Measurements from ENCODE around the gene SCN5A. TPM values are rescaled to one million over a fixed set of nuclear protein-coding genes. Genes with fewer than 3 reads are reported as not detected.

Gene SCN5A
- total RNA-seq, 1 experiment from 2014 or later: 0.69 TPM

DNA sequence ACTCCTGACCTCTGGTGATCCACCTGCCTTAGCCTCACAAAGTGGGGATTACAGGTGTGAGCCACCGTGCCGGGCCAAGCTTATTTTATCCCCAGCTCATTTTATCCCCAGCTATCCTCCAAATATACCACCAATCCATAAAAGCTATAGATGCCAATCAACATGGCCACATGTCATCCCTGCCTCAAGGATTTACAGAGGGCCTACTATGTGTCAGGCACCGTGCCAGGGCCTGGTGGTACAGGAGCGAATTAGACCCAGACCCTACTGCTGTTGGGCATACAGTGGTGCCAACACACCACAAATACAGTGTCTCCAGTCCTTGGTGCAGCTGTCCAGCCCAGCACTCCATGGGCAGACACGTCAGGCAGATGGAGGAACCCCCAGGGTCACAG, 73.4 kb downstream of the SCN5A start:
- in situ Hi-C loops (cut with HindIII; ENCODE audit: low pct_unique_long_range_greater_than_20kb, low sequenced_read_pairs): no loop called here
- ATAC-seq (no peak), DNase-seq (ENCODE audit: low read depth, low spot score) (no peak)
- no peaks in the 10 kb centered on the region for H3K36me3 ChIP-seq (ENCODE audit: control insufficient read depth, insufficient read depth, low read length)
- H3K9me3 ChIP-seq (ENCODE audit: control insufficient read depth, insufficient read depth, low read depth, low read length): no peaks in the 10 kb centered on the region
- no peaks in the 10 kb centered on the region for H3K27me3 ChIP-seq (ENCODE audit: control insufficient read depth, insufficient read depth, low read length)
- no peaks in the 10 kb centered on the region for H3K4me1 ChIP-seq (ENCODE audit: control insufficient read depth, insufficient read depth, low read length)
- H3K4me3 ChIP-seq (ENCODE audit: low read depth in 2 of 2, low read length in 2 of 2): no peak overlapping the region
- ChIA-PET POLR2A (no interaction called here), CTCF (no interaction called here)
- intact Hi-C loops (cut with micrococcal nuclease; ENCODE audit: unreplicated experiment): no loop called here
- TF ChIP-seq TCF7L2 (IDR thresholded peaks at IDR 0.05; ENCODE audit: low read depth, low read length) (no peak), SIN3A (IDR thresholded peaks at IDR 0.05; ENCODE audit: borderline replicate concordance, insufficient read depth, low read depth, low read length) (no peak), REST (IDR thresholded peaks at IDR 0.05; ENCODE audit: insufficient read depth in 1 of 2, low read depth in 2 of 2, low read length in 1 of 2) (no peak), POLR2AphosphoS5 (IDR thresholded peaks at IDR 0.05; ENCODE audit: low read depth, low read length) (no peak)
- TF ChIP-seq, protein P1, sequence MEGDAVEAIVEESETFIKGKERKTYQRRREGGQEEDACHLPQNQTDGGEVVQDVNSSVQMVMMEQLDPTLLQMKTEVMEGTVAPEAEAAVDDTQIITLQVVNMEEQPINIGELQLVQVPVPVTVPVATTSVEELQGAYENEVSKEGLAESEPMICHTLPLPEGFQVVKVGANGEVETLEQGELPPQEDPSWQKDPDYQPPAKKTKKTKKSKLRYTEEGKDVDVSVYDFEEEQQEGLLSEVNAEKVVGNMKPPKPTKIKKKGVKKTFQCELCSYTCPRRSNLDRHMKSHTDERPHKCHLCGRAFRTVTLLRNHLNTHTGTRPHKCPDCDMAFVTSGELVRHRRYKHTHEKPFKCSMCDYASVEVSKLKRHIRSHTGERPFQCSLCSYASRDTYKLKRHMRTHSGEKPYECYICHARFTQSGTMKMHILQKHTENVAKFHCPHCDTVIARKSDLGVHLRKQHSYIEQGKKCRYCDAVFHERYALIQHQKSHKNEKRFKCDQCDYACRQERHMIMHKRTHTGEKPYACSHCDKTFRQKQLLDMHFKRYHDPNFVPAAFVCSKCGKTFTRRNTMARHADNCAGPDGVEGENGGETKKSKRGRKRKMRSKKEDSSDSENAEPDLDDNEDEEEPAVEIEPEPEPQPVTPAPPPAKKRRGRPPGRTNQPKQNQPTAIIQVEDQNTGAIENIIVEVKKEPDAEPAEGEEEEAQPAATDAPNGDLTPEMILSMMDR (IDR thresholded peaks at IDR 0.05): no peak
- no peak overlapping the region for H3K27ac ChIP-seq (ENCODE audit: low read length)
- no TSS peak for BruUV-seq (replicated peaks)

GRCh38 chr3:38575279-38575843, 74.1 kb downstream of the SCN5A start:
- no TSS peak for BruUV-seq (replicated peaks)
- ATAC-seq (no peak), DNase-seq (ENCODE audit: low read depth, low spot score) (no peak)
- in situ Hi-C loops (cut with HindIII; ENCODE audit: low pct_unique_long_range_greater_than_20kb, low sequenced_read_pairs): no loop called here
- POLR2A ChIA-PET: no interaction called here
- CTCF ChIA-PET: no interaction called here
- Histone ChIP-seq H3K36me3 (ENCODE audit: control insufficient read depth, insufficient read depth, low read length) (no peaks in the 10 kb centered on the region), H3K27ac (ENCODE audit: low read length) (no peak overlapping the region), H3K4me1 (ENCODE audit: control insufficient read depth, insufficient read depth, low read length) (no peaks in the 10 kb centered on the region), H3K9me3 (ENCODE audit: control insufficient read depth, insufficient read depth, low read depth, low read length) (no peaks in the 10 kb centered on the region), H3K4me3 (ENCODE audit: low read depth in 2 of 2, low read length in 2 of 2) (no peak overlapping the region), H3K27me3 (ENCODE audit: control insufficient read depth, insufficient read depth, low read length) (no peaks in the 10 kb centered on the region)
- intact Hi-C loops (cut with micrococcal nuclease; ENCODE audit: unreplicated experiment): no loop called here
- TF ChIP-seq POLR2AphosphoS5 (IDR thresholded peaks at IDR 0.05; ENCODE audit: low read depth, low read length) (no peak), SIN3A (IDR thresholded peaks at IDR 0.05; ENCODE audit: borderline replicate concordance, insufficient read depth, low read depth, low read length) (no peak), REST (IDR thresholded peaks at IDR 0.05; ENCODE audit: insufficient read depth in 1 of 2, low read depth in 2 of 2, low read length in 1 of 2) (no peak), TCF7L2 (IDR thresholded peaks at IDR 0.05; ENCODE audit: low read depth, low read length) (no peak)
- TF ChIP-seq, protein P1 (IDR thresholded peaks at IDR 0.05): no peak

All from Panc1 (cell line).